GM20000 (cell line): ENCODE data around the gene SCTR.

Experiments
- DNase-seq: peaks from one replicate; pipeline ENCODE4 v3.0.0; 2012; ENCODE audit warnings: low spot score
- TF ChIP-seq, protein P1 (sequence below): IDR thresholded peaks from 2 replicates; pipeline ENCODE4 v1.5.1; 2012; ENCODE audit warnings: mild to moderate bottlenecking, control low read depth; ENCODE audit errors: extremely low read depth, missing control alignments

Gene SCTR

DNA sequence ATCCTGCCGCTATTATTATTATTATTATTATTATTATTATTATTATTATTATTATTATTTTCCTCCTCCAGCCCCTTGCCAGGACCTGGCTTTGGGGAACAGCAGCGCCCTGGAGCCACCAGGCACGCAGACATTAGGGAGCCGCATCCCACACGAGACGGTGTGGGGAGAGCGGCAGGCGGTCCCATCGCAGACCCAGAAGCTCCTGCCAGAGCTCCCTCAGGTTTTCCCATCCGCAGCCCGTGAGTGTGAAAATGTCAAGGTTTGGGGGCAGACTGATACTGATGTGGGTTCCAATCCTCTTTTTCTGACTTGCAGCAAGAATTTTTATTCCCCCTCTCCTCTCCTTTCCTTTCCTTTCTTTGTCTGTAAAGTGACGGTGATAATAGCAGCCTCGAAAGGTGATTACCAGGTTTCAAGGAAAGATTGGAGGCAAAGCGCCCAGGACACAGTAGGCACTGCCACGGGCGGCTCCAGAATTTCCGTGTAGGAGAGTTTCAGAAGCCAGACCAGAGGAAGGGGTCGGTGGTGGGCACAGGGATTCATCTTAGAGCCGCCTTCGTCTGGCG is 816 bp downstream of the SCTR start:
- DNase-seq = no peak
- TF ChIP-seq, protein P1, sequence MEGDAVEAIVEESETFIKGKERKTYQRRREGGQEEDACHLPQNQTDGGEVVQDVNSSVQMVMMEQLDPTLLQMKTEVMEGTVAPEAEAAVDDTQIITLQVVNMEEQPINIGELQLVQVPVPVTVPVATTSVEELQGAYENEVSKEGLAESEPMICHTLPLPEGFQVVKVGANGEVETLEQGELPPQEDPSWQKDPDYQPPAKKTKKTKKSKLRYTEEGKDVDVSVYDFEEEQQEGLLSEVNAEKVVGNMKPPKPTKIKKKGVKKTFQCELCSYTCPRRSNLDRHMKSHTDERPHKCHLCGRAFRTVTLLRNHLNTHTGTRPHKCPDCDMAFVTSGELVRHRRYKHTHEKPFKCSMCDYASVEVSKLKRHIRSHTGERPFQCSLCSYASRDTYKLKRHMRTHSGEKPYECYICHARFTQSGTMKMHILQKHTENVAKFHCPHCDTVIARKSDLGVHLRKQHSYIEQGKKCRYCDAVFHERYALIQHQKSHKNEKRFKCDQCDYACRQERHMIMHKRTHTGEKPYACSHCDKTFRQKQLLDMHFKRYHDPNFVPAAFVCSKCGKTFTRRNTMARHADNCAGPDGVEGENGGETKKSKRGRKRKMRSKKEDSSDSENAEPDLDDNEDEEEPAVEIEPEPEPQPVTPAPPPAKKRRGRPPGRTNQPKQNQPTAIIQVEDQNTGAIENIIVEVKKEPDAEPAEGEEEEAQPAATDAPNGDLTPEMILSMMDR = no peak

DNA sequence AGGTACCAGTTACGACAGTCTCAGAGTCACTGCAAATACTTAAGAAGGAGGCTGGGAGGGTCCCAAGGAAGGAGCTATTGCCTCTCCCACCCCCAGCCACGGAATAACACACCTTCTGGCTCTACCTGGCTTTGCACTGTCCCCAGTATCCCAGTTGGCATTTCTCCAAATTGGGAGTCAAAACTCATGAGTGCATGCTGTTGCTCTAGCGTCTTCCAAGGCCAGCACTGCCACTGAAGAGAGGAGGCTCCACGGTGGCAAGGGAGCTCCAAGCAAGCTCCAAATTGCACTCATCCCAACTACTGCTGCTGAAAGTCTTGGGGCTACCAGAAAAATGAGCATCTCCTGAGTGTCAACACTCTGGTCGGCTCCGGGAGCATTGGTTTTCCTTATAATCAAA is 1.6 kb downstream of the SCTR start:
- TF ChIP-seq, protein P1 = no peak
- DNase-seq = no peak

DNA sequence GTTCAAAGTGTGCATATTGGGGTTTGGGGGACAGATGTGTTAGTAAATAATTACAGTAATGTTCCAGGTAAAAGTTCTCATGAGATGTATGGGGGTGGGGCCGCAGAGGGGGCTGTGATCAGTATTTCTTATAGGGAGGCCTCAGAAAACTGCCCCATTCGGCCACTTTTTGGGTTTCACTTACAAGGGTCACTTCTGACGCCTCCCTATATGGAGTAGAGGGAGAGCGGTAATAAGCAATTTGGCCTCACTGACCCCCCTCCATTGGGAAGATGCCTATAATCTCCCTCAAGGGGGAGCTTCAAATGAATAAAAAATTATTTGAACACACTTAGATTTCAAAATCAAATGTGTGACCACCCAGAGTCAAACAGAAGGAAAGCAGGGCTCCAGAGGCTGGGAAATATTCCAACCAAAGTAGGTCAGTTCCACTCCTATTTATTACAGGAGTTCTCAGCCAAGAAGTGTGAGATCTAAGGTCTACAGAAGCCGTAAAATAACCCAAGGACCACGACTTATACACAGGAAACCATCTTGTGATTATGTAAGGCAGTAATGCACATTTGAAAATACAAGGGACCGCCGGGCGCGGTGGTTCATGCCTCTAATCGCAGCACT is 2.7 kb downstream of the SCTR start:
- DNase-seq = no peak
- TF ChIP-seq, protein P1 = no peak

DNA sequence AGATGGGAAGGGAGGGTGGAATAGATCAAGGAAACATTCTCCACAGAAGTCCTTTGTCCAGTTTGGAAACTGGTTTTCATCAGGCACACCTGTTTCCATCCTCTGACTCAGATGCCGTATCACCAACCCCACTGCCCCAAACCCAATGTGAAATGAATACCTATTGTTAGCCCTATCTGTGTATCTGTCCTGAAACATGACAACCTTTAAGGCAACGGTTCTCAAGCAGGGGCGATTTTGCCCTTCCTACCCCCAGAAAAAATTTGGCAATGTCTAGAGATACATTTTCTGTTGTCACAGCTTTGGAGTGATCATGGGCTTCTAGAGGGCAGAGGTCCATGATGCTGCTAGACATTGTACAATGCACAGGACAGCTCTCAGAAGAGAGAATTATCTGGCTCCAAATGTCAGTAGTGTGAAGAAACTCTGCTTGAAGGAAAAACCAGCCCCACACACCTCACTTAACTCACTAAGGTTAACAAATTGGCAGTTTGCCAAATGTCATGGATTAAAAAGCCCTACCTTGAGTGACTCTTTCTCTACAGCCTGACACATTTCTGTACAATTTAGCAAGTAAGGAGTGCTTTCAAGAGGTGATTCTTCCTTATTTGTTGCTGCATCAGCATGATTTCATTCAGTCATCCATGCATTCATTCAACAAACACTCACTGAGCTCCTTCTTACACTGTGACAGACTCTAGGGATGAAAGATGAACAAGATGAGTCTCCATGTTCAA is 3.4 kb downstream of the SCTR start:
- no peak for DNase-seq
- TF ChIP-seq, protein P1 = no peak

DNA sequence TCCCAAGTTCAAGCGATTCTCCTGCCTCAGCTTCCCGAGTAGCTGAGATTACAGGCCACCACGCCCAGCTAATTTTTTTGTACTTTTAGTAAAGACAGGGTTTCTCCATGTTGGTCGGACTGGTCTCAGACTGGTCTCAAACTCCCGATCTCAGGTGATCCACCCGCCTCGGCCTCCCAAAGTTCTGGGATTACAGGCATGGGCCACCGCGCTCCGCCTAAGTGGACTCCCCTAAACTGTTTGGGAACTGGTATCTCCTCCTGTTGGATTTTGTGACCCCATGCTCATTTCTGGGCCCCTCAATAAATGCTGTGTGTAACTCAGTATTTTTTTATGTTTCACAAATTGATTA is 5.2 kb downstream of the SCTR start:
- TF ChIP-seq, protein P1 = no peak

DNA sequence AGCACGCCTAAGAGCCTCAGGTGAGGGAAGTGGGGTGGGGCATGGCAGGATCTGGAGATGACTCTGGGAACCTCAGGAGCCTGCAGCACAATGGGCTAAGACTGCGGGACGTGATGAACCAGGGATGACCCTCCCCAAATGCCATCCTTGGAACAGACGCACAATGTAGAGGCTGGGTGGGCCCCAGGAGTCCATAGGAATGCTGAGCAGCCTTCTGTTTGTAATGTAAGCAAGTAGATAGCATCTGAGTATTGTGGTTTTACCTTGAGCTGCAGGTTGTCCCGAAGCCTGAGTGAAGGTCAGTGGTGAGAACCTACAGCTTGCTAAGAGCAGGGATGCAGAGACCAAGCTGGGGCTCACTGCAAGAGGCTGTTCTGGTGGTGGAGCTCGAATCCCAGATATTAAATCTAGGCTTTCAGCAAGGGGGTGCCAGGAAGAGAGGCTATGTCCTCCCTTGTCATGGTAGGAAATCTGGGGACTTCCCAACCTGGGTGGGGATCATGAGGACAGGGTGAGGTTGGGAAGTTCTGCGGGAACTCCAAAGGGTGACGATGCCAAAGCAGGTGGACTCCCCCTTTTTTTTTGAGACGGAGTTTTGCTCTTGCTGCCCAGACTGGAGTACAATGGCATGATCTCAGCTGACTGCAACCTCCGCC is 5.8 kb downstream of the SCTR start:
- TF ChIP-seq, protein P1 = no peak
- no peak for DNase-seq

More for the DNA sequence above, 5.2 kb downstream of the SCTR start:
- no peak for DNase-seq

DNA sequence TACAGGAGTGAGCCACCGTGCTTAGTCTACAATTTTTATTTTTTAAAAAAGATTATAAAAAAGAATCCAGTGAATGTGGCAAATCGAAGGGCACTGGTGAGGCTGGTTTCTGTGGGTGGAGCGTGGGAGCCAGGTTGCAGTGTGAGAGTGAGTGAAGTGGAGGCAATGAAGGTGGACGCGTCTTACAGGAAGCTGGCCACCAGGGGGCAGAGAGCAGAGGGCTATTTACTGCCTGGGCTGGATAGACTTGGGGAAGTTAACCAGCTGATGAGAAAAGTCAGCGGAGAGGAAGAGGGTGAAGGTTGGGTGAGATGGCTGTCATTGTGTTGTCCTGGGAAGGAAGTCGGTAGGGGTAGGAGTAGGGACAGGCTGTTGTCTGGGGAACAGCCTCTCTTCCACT is 6.8 kb downstream of the SCTR start:
- TF ChIP-seq, protein P1 = peak; percentile 69
- DNase-seq = peak; percentile 84
